CD14-positive monocyte (primary cell): ENCODE measurements around the gene PRR20D. TPM values are rescaled to one million over a fixed set of nuclear protein-coding genes. Genes with fewer than 3 reads are reported as not detected.

Source experiments
- DNase-seq, 3 donors: peaks; one replicate each; pipeline ENCODE4 v3.0.0-alpha.2; 2011 to 2022
- H2AFZ ChIP-seq: 2 replicates; pipeline ENCODE4 v1.6.0; 2012; ENCODE audit warnings: mild to moderate bottlenecking, low read depth, low read length, inconsistent platforms; ENCODE audit not compliant: insufficient read depth, poor library complexity, severe bottlenecking
- H3K27ac ChIP-seq, 2 donors: 1 replicate in 1 of 2; 2 replicates in 1 of 2; pipeline ENCODE4 v1.5.1; 2012 to 2013; ENCODE audit warnings: low read length in 2 of 2, control low read depth in 1 of 2, inconsistent platforms in 1 of 2, low read depth in 1 of 2, mild to moderate bottlenecking in 1 of 2
- H3K27me3 ChIP-seq, 2 donors: one replicate each; pipeline versions ENCODE4 v1.6.0 to v1.6.1; 2011 to 2013; ENCODE audit warnings: low read length in 2 of 2; ENCODE audit not compliant: control insufficient read depth in 2 of 2, insufficient read depth in 2 of 2
- H3K36me3 ChIP-seq, 2 donors: replicated peaks in 1 of 2; 1 replicate in 1 of 2; 2 replicates in 1 of 2; pipeline versions ENCODE4 v1.5.1 to v1.6.1; 2012 to 2013; ENCODE audit warnings: low read length in 2 of 2, control low read depth in 1 of 2, inconsistent platforms in 1 of 2, mild to moderate bottlenecking in 1 of 2; ENCODE audit not compliant: insufficient read depth in 2 of 2, control insufficient read depth in 1 of 2
- H3K4me1 ChIP-seq, 2 donors: 1 replicate in 1 of 2; 2 replicates in 1 of 2; pipeline versions ENCODE4 v1.5.1 to v1.6.1; 2012 to 2013; ENCODE audit warnings: low read length in 2 of 2, control low read depth in 1 of 2, inconsistent platforms in 1 of 2, mild to moderate bottlenecking in 1 of 2, moderate library complexity in 1 of 2; ENCODE audit not compliant: insufficient read depth in 2 of 2, control insufficient read depth in 1 of 2
- H3K4me2 ChIP-seq: replicated peaks from 2 replicates; pipeline ENCODE3; 2012; ENCODE audit warnings: low read length, moderate library complexity, mild to moderate bottlenecking; ENCODE audit not compliant: poor library complexity, severe bottlenecking; ENCODE audit errors: extremely low read depth
- H3K4me3 ChIP-seq, 3 experiments: fragments of 200-600 bp in 1 of 3; sonication (generic) in 1 of 3; replicated peaks in 1 of 3; 1 replicate in 2 of 3; 2 replicates in 1 of 3; pipeline ENCODE4 v1.5.1; 2011 to 2013; ENCODE audit warnings: low read length in 3 of 3, mild to moderate bottlenecking in 3 of 3, control low read depth in 2 of 3, low read depth in 2 of 3, inconsistent platforms in 1 of 3, moderate library complexity in 1 of 3
- H3K79me2 ChIP-seq: 2 replicates; pipeline ENCODE4 v1.6.0; 2012; ENCODE audit warnings: mild to moderate bottlenecking, control low read depth, inconsistent platforms, low read length, moderate library complexity; ENCODE audit not compliant: insufficient read depth
- H3K9ac ChIP-seq: 2 replicates; pipeline ENCODE4 v1.6.0; 2017; ENCODE audit warnings: low read length, mild to moderate bottlenecking; ENCODE audit not compliant: insufficient read depth, poor library complexity, severe bottlenecking
- H3K9me3 ChIP-seq, 2 donors: replicated peaks in 1 of 2; 1 replicate in 1 of 2; 2 replicates in 1 of 2; pipeline versions ENCODE4 v1.5.1 to v1.6.1; 2012 to 2013; ENCODE audit warnings: low read length in 2 of 2, control low read depth in 1 of 2; ENCODE audit not compliant: control insufficient read depth in 1 of 2, insufficient read depth in 1 of 2
- H4K20me1 ChIP-seq: 2 replicates; pipeline ENCODE4 v1.6.0; 2012; ENCODE audit warnings: mild to moderate bottlenecking, low read length, control low read depth, moderate library complexity; ENCODE audit not compliant: insufficient read depth
- H3K27ac Mint-ChIP-seq, 7 donors: one replicate each; pipeline ENCODE4 v1.8.0; 2020; ENCODE audit warnings: mild to moderate bottlenecking in 7 of 7, mixed read lengths in 7 of 7, moderate library complexity in 6 of 7, inconsistent platforms in 2 of 7
- H3K27me3 Mint-ChIP-seq, 3 donors: one replicate each; pipeline ENCODE4 v1.8.0; 2021 to 2022; ENCODE audit warnings: low read depth in 3 of 3, mild to moderate bottlenecking in 3 of 3, mixed read lengths in 3 of 3, moderate library complexity in 3 of 3, inconsistent platforms in 1 of 3
- H3K36me3 Mint-ChIP-seq, 2 donors: one replicate each; pipeline ENCODE4 v1.8.0; 2020; ENCODE audit warnings: mixed read lengths in 2 of 2, inconsistent platforms in 1 of 2, mild to moderate bottlenecking in 1 of 2
- H3K4me1 Mint-ChIP-seq: one replicate; pipeline ENCODE4 v1.8.0; 2020; ENCODE audit warnings: mild to moderate bottlenecking, mixed read lengths
- H3K4me3 Mint-ChIP-seq, 2 donors: one replicate each; pipeline ENCODE4 v1.8.0; 2020; ENCODE audit warnings: mild to moderate bottlenecking in 2 of 2, mixed read lengths in 2 of 2, moderate library complexity in 1 of 2
- H3K9me3 Mint-ChIP-seq, 7 donors: one replicate each; pipeline ENCODE4 v1.8.0; 2020 to 2022; ENCODE audit warnings: mixed read lengths in 7 of 7, mild to moderate bottlenecking in 6 of 7, moderate library complexity in 6 of 7, inconsistent platforms in 2 of 7
- WGBS: methylation state at CpG from one replicate; pipeline ENCODE4 v1.1.5; 2013; ENCODE audit warnings: missing lambda C conversion rate; ENCODE audit not compliant: insufficient coverage; 5-methylcytosine and 5-hydroxymethylcytosine counted together
- intact Hi-C, 2 donors: fragments of 100-400 bp; cut with micrococcal nuclease; formaldehyde crosslinking; loops; one replicate each; pipeline versions ENCODE4 v1.15.0 to v1.15.1; 2023
- polyA plus RNA-seq, 3 donors: library from polyadenylated mRNA; depleted of rRNA in 1 of 3; unstranded in 2 of 3; stranded (reverse) in 1 of 3; fragments of 300-500 nt in 2 of 3; fragments of >200 nt in 1 of 3; fragmentation: Illumina TruSeq in 2 of 3; gene quantifications; 1 replicate in 2 of 3; 2 replicates in 1 of 3; pipeline ENCODE4 v1.2.3, GENCODE V29; 2012 to 2021
- small RNA-seq: library from RNA; depleted of rRNA; stranded (forward); fragments of <200 nt; gene quantifications from one replicate; pipeline ENCODE3, GENCODE V24; 2012; ENCODE audit warnings: low read depth; ENCODE audit not compliant: insufficient read length
- TF ChIP-seq, protein P1 (sequence below): fragments of 200-600 bp; IDR thresholded peaks from one replicate; pipeline ENCODE4 v1.8.0; 2022; ENCODE audit warnings: antibody characterized with exemption, mild to moderate bottlenecking

The PRR20D gene
- polyA plus RNA-seq, 3 donors: not detected

DNA sequence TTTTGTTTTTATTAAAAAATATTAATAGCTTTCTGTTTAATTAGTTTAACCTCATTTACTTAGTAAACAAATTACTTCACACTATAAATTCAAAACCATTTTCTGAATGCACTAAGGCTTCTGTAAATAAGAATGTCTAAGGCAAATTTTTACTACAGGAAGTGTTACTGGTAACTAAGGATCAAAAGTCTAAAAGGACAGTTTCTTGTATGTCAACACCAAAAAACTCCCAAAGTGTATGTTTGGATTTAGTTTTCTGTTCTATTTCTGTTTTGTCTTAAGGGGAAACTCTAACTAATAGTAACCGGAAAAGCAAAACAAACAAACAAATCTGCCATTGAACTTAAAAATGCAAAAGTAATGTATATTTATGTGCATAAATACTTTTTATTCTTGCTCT is 31.2 kb downstream of the PRR20D start:
- Mint-ChIP-seq H3K27ac (no peak overlapping the region), H3K9me3 (peaks cover 0 to 4% (median 0%) of the 10 kb centered on the region in 7 donors), H3K36me3 (no peaks in the 10 kb centered on the region), H3K27me3 (no peaks in the 10 kb centered on the region), H3K4me1 (no peaks in the 10 kb centered on the region), H3K4me3 (no peak overlapping the region)
- Histone ChIP-seq H3K4me2 (no peak overlapping the region), H4K20me1 (no peaks in the 10 kb centered on the region), H3K36me3 (no peaks in the 10 kb centered on the region), H3K27ac (no peak overlapping the region), H3K9me3 (peaks cover 0 to 5% of the 10 kb centered on the region in 2 donors), H3K4me1 (no peaks in the 10 kb centered on the region), H3K4me3 (no peak overlapping the region), H3K27me3 (no peaks in the 10 kb centered on the region), H3K9ac (no peak overlapping the region), H2AFZ (no peak overlapping the region), H3K79me2 (no peaks in the 10 kb centered on the region)
- no CpG with 5 or more reads among the region's 1 CpG for WGBS
- TF ChIP-seq, protein P1, sequence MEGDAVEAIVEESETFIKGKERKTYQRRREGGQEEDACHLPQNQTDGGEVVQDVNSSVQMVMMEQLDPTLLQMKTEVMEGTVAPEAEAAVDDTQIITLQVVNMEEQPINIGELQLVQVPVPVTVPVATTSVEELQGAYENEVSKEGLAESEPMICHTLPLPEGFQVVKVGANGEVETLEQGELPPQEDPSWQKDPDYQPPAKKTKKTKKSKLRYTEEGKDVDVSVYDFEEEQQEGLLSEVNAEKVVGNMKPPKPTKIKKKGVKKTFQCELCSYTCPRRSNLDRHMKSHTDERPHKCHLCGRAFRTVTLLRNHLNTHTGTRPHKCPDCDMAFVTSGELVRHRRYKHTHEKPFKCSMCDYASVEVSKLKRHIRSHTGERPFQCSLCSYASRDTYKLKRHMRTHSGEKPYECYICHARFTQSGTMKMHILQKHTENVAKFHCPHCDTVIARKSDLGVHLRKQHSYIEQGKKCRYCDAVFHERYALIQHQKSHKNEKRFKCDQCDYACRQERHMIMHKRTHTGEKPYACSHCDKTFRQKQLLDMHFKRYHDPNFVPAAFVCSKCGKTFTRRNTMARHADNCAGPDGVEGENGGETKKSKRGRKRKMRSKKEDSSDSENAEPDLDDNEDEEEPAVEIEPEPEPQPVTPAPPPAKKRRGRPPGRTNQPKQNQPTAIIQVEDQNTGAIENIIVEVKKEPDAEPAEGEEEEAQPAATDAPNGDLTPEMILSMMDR: no peak
- intact Hi-C loops: no loop called here
- no peak for DNase-seq

DNA sequence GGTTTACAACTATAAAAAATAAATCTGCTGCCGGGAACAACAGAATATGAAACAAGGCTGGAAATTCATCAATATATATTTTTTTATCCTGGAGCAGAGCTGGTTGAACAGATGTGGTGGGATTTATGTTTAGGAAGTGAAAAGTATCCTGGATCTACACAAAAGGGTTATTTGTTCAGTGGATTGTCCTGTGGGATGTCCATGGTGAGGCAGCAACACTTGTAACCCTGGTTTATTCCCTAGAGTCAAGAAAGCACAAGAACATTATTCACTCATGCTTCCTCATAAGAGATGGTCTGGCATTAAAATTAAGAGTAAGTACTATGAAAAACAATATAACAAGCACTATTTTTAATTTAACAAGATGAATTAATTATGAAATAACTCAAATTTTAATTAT is 52.6 kb downstream of the PRR20D start:
- Histone ChIP-seq H3K4me1 (no peaks in the 10 kb centered on the region), H3K9me3 (no peaks in the 10 kb centered on the region), H3K9ac (no peak overlapping the region), H3K4me2 (no peak overlapping the region), H3K36me3 (no peaks in the 10 kb centered on the region), H3K27me3 (no peaks in the 10 kb centered on the region), H3K27ac (no peak overlapping the region), H4K20me1 (no peaks in the 10 kb centered on the region), H3K4me3 (no peak overlapping the region), H3K79me2 (no peaks in the 10 kb centered on the region), H2AFZ (no peak overlapping the region)
- Mint-ChIP-seq H3K36me3 (no peaks in the 10 kb centered on the region), H3K4me3 (no peak overlapping the region), H3K27ac (no peak overlapping the region), H3K27me3 (peaks cover 0 to 1% (median 0%) of the 10 kb centered on the region in 3 donors), H3K9me3 (peaks cover 0 to 14% (median 2%) of the 10 kb centered on the region in 7 donors), H3K4me1 (no peaks in the 10 kb centered on the region)
- no CpG with 5 or more reads among the region's 1 CpG for WGBS
- TF ChIP-seq, protein P1: no peak
- intact Hi-C loops: no loop called here
- no peak for DNase-seq

Small RNA genes within 50 kb of the gene (small RNA-seq; reads per million reads assigned to genes)
- not detected for gene PRR20FP

Other genes starting within 250 kb of the PRR20D start
- not detected for gene PRR20A, start 19.7 kb upstream of the PRR20D start, polyA plus RNA-seq
- gene PRR20B, start 13.1 kb upstream of the PRR20D start, polyA plus RNA-seq: not detected
- gene PRR20C, start 6.6 kb upstream of the PRR20D start, polyA plus RNA-seq: not detected
- gene PRR20E, start 6.6 kb downstream of the PRR20D start, polyA plus RNA-seq: not detected